OCI-M2 (cell line): ENCODE results near the gene TRIP11.

ENCODE experiments used
- DNase-seq: peaks from one replicate; lab custom pipeline; 2025; ENCODE audit not compliant: unreplicated experiment; lab: John Stamatoyannopoulos, UW

Gene TRIP11

GRCh38 chr14:91956616-91957015 is 83.2 kb downstream of the TRIP11 start:
- DNase-seq = no peak

GRCh38 chr14:91955168-91955567 is 84.7 kb downstream of the TRIP11 start:
- DNase-seq = no peak

DNA sequence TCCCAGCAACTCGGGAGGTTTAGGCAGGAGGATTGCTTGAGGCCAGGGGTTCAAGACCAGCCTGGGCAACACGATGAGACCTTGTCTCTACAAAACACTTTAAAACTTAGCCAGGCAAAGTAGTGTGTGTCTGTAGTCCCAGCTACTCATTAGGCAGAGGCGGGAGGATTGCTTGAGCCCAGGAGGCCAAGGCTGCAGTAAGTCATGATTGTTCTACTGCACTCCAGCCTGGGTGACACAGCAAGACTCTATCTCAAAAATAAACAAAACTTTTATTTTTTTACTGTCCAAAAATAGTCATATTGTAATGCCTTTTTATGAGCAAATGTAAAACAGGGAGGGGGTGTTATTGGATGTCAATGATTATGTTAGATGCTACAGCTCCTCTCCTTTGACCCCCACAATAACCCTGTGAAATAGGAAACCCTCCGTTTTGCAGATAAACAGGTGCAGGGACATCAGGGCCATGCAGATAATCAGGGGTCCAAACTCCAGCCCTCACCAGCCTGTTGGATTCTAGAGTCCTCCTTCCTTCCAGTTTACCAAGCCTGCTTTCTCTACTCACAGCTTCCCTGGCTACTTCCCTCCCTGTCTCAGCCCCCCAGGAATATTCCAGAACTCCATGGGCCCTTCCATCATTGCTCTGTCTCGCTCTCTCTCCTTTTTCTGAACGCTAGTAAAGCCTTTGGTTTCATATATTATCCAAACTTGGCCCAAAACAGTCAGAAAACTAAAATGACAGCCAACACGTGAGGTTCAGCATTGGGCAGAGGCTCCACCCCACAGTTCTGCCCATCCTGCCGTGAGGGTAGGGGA is 86.5 kb downstream of the TRIP11 start:
- no peak for DNase-seq

DNA sequence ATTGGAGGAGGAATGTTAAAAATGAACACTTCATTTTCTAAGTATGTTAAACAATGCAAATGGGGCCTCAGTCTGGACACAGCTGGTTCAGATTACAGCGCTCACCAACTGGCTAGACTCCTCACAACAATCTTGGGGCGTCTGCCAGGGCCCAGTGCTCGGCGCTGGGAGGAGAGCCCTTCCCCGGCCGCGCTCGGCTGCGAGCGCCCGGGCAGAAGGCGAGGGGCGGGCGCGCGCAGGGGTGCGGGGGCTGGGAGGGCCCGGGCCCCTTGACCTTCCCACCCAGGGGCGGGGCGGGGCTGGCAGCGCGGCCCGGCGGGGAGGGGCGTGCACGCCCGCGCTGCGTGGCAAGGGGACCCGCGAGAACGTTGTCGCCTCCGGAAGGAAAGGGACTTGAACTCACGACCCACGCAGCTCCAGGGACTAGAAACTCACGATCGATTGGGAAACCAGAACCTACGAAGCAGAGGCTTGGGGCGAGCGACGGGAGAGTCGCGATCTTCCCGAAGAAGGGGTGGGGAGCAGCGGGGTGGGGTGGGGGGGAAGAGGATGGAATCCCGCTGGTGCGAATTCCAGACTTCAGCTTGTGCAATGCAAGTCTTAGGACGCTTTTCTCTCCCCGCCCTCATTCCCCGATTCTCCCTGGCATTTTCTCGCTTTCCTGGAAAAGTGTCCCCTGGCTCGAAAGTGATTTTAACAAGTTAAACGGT is 92.2 kb downstream of the TRIP11 start, which contains the start of gene FBLN5:
TSS of gene FBLN5 (minus strand) at position 220 of the 710 bp plus-strand sequence. CDS start 465 bp downstream, outside the sequence.
- no peak for DNase-seq

DNA sequence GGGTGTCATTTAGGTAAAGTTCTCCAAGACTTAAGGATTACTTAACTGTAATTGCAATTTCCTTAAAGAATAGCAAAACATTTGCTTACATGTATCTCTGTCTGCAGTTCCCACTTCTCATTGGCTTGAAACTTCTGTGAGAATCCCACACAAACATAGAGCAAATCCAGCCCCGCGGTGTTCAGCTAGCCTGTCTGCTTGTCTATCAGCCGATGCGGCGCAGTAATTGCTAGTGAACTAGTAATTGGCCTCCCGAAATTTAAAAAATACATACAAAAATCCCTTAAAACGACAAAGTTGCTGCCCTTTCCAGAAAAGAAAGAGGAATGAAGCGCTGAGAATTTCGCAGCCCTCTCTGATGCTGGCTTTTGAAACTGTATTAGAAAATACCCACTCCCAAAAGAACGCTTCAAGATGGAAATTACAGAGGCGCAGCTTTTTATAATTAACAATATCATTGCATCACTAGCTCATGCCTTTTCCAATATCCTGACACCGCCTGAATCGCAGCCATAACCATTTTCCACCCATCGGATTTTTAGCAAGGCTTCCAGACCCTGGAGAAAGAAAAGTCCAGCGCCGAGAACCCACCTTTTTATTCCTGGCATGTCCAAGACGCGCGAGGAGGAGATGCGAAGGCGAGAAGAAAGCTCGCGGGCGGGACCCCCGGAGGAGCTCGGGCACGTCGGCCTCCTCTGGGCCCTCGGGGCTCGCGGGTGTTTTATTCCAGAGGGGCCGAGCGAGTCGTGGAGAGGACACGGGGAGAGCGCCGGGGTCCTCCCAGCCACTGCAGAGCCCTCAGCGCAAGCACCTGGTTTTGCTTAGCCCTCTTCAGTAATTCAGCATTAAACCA is 93.0 kb downstream of the TRIP11 start:
- DNase-seq = no peak

- DNase-seq = no peak
These were observed 93.9 kb downstream of the TRIP11 start for GRCh38 chr14:91945751-91946621.

DNA sequence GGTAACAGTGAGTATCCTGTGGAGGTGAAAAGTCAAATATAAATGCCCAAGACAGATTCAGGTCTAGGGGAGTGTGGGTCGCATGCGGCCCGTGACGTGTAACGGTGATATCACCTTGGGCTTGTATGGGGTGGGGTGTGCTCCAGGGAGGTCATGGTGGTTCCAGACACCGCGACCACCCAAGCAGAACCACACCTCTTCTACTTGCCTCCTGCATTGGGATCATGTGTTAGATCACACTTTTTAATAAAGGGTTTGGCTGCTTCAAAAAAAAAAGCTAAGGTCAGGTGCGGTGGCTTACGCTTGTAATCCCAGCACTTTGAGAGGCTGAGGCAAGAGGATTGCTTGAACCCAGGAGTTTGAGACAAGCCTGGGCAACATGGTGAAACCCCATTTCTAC is 96.9 kb downstream of the TRIP11 start:
- DNase-seq = no peak

GRCh38 chr14:91942128-91942527 is 97.7 kb downstream of the TRIP11 start:
- no peak for DNase-seq

GRCh38 chr14:91940209-91940608 is 99.7 kb downstream of the TRIP11 start:
- no peak for DNase-seq

DNA sequence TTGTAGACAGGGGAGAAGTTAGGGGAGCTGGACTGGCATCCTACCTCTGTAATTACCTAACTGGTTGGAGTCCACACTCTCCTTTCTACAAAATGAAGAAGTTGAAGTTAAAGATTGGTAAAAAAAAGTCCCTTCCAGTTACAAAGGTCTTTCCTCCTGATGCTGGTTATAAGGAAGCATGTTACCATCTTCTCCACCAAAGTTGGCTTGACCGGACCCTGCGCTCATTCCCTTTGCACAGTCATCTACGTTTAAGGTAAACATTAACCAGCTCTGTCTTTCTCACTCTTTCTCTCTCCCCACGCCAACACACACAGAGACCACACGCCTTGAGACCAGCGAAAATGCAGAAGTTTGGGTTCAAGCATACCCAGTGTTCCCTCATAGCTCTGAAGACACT is 104.3 kb downstream of the TRIP11 start:
- DNase-seq = no peak

DNA sequence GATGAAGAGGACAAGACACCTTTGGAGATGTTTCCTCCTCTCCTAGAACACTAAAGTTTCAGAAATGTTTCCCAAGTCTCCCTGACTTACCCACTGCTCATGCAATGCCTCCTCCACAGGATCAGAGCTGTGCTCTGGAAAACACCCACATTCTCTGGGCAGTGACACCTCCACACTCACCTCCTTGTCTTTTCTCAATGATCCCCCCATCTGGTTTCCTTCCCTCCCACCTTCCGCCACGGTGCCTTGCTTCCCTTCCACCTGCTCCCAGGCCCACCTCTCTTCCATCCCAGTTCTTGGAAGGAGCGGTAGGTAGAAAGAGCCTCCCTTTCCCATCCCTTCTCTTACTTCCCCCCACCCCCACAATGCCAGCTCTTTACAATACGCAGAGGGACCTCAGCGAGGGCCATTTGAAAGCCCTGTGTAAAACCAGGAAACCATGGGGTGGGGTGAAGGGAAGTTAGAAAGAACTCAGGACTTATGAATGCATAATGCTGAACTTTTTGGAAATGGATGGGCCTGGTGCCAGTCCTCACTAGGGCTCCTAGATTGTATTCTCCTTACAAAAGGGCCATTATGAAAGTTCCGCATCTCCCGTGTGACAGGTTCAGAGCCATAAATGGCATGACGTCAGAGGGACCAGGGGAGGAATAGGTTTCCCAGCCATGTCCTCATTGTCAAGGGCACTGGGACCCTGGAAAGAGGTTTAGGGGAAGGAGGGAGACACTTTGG is 105.1 kb downstream of the TRIP11 start:
- DNase-seq = no peak

GRCh38 chr14:91931478-91932088 is 108.3 kb downstream of the TRIP11 start:
- DNase-seq = no peak

GRCh38 chr14:91929700-91930099 is 110.2 kb downstream of the TRIP11 start:
- no peak for DNase-seq

DNA sequence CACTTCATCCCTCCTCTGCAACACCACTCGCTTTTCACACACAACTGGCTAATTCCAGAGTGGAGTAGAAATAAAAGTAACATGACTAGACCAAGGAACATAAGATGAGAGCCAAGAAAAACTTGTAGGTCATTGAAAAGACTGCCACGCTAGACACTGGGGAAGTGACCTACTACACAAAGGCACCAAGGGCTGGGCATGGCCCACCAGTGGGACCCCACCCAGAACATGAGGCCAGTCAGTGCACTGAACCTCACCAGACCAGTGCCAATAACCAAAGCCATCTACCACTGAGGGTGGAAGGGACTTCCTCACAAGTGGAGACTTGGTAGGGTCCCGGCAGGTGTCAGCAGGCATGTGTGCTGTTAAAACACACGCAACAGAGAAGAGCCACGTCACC is 112.1 kb downstream of the TRIP11 start:
- DNase-seq = no peak

- DNase-seq = no peak
These were observed 112.7 kb downstream of the TRIP11 start for GRCh38 chr14:91927191-91927590.

DNA sequence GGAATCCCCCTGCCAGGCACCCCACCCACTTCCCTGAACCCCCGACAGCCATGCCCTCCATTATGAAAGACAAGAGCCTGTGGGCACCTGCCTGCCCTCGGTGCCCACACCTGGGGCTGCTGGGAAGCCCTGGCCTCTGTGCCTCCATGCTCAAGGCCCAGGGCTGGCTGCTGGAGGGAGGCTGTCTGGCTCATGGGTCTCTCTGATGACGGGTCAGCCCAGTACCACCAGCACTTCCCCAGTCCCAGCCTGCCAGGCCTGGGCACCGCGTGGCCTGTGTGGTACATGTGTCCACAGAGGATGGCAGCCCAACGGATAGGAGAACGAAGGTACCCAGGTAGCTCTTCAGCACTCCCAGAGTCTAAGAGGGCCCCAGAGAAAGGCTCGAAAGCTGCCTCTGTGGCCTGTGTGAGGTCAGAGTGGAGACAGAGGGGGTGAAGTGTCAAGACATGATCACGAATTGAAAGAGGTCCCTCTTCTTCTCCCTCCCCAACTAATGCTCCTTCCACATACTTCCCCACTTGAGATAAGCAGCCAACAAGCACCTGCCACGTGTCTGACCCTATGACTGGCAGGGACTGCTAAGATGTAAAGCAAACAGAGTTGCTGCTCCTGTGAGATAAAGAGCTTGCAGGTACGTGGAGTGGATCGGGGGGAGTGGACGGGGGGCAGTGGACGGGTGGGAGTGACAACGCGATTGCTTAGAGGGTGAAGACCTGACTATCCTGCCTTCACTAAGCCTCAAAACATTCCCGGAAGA is 113.5 kb downstream of the TRIP11 start:
- DNase-seq = no peak

GRCh38 chr14:91925727-91926121 is 114.1 kb downstream of the TRIP11 start:
- no peak for DNase-seq

DNA sequence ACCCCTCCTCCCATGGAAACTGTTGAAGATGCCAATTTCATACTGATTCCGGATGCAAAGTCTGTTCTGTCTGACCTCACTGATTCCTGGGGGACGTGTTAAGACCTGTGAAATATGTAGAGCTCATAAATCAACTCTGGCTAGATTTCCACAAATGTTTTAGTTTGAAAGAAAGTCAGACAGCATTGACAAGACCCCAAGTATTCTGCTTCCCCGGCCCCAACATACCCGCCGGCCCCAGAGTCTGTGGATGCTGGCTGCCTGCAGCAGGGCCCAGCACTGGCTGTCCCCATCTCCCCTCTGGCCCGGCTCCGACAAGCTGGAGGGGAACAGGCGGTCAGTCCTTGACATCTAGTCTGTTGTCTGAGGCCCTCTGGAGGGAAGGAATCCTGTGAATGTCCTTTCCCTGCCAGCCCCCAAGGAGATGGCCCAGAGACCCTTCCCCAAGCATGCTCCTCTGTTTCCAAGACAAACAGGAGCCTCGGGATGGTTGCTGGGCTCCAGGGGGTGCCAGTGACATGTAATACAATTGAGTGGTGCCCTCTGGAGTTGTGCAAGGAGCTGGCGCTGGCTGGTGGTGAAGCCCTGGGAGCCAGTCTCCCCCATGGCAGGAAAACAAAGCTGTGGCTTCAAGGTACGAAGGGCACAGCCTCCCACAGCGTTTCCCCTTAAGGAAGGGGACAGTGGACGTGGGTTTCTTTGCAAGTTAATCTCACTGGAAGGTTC is 114.7 kb downstream of the TRIP11 start:
- DNase-seq = no peak
